Stimulated activated CD4-positive, alpha-beta T cell treated with anti-CD3 and anti-CD28 coated beads, Interleukin-15, amount 100 ng/mL, for 1 hour (primary cell): Measurements from ENCODE around the gene PIGZ.
A peak's percentile ranks its signal among the peaks of the same experiment; 100 is the strongest.
"Not testable (repeated sequence)": the region's sequence is repeated elsewhere in the genome, so short reads cannot be mapped to it uniquely, and the experiment has no call there.

Experiments used
- DNase-seq, 2 donors: peaks; one replicate each; pipeline ENCODE4 v3.0.0-alpha.2; 2020; ENCODE audit warnings: low read depth in 1 of 2, low spot score in 1 of 2

Gene PIGZ

GRCh38 chr3:196962108-196962929, 6.3 kb downstream of the PIGZ start:
- no peak for DNase-seq

GRCh38 chr3:196954832-196955231, 13.8 kb downstream of the PIGZ start:
- no peak for DNase-seq

GRCh38 chr3:196951371-196951770, 17.3 kb downstream of the PIGZ start:
- no peak for DNase-seq

- DNase-seq: no peak
Observed at GRCh38 chr3:196949750-196950149, 18.9 kb downstream of the PIGZ start.

- DNase-seq: no peak
Observed at GRCh38 chr3:196949285-196949619, 19.4 kb downstream of the PIGZ start.

- no peak for DNase-seq
Observed at GRCh38 chr3:196948442-196949284, 20.0 kb downstream of the PIGZ start.

- DNase-seq: no peak
Observed at GRCh38 chr3:196947860-196948441, 20.7 kb downstream of the PIGZ start.

- DNase-seq: no peak
Observed at GRCh38 chr3:196947136-196947859, 21.3 kb downstream of the PIGZ start.

GRCh38 chr3:196944037-196944790, 24.4 kb downstream of the PIGZ start:
- not testable (repeated sequence) for DNase-seq

- DNase-seq: no peak
Observed at GRCh38 chr3:196942915-196943277, 25.7 kb downstream of the PIGZ start.

GRCh38 chr3:196942226-196942914, 26.3 kb downstream of the PIGZ start, which contains the start of gene NCBP2:
TSS of gene NCBP2 (minus strand) at chr3:196942528. CDS start at chr3:196942503, 25 bp downstream.
- DNase-seq: peak; percentile 97 to 100

GRCh38 chr3:196941729-196942225, 26.9 kb downstream of the PIGZ start:
- DNase-seq: peak; percentile 31 to 53

GRCh38 chr3:196938576-196938975, 30.1 kb downstream of the PIGZ start:
- no peak for DNase-seq

- no peak for DNase-seq
Observed at GRCh38 chr3:196938124-196938523, 30.5 kb downstream of the PIGZ start.

GRCh38 chr3:196936288-196936687, 32.3 kb downstream of the PIGZ start:
- DNase-seq: no peak

GRCh38 chr3:196932600-196932999, 36.0 kb downstream of the PIGZ start:
- DNase-seq: no peak

- DNase-seq: no peak
Observed at GRCh38 chr3:196931828-196932587, 36.6 kb downstream of the PIGZ start.

GRCh38 chr3:196931157-196931556, 37.5 kb downstream of the PIGZ start:
- DNase-seq: no peak
